Keratinocyte (primary cell): ENCODE results near the gene GCA.

Experiments used
- CTCF ChIP-seq, 3 experiments: IDR thresholded peaks in 1 of 3; conservative IDR thresholded peaks in 1 of 3; optimal IDR thresholded peaks in 1 of 3; 2 replicates in 2 of 3; 3 replicates in 1 of 3; pipeline versions ENCODE3 to v1.5.1; 2011; ENCODE audit warnings: low read length in 3 of 3, mild to moderate bottlenecking in 3 of 3, moderate library complexity in 2 of 3, control low read depth in 1 of 3, inconsistent platforms in 1 of 3; ENCODE audit not compliant: insufficient read depth in 2 of 3; ENCODE audit errors: extremely low read depth in 1 of 3
- EZH2 ChIP-seq: IDR thresholded peaks from one replicate; pipeline ENCODE4 v1.6.1; 2012; ENCODE audit warnings: inconsistent platforms, mild to moderate bottlenecking, low read length, moderate library complexity

- TF ChIP-seq CTCF (optimal IDR thresholded peaks at IDR 0.05 in 1 of 3, IDR thresholded peaks at IDR 0.05 in 1 of 3, conservative IDR thresholded peaks at IDR 0.05 in 1 of 3; ENCODE audit: extremely low read depth in 1 of 3, insufficient read depth in 2 of 3, low read length in 3 of 3) (no peak), EZH2 (no peak)
Observed at GRCh38 chr2:162379719-162380580, 36.0 kb downstream of the GCA start.
